CD4-positive, alpha-beta T cell treated with Interleukin-4 for 4 hours (primary cell): ENCODE results near the gene TRAPPC2L.
A peak's percentile ranks its signal among the peaks of the same experiment; 100 is the strongest.

Source experiments
- DNase-seq: peaks from one replicate; pipeline ENCODE4 v3.0.0-alpha.2; 2020

TRAPPC2L gene, protein sequence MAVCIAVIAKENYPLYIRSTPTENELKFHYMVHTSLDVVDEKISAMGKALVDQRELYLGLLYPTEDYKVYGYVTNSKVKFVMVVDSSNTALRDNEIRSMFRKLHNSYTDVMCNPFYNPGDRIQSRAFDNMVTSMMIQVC

DNA sequence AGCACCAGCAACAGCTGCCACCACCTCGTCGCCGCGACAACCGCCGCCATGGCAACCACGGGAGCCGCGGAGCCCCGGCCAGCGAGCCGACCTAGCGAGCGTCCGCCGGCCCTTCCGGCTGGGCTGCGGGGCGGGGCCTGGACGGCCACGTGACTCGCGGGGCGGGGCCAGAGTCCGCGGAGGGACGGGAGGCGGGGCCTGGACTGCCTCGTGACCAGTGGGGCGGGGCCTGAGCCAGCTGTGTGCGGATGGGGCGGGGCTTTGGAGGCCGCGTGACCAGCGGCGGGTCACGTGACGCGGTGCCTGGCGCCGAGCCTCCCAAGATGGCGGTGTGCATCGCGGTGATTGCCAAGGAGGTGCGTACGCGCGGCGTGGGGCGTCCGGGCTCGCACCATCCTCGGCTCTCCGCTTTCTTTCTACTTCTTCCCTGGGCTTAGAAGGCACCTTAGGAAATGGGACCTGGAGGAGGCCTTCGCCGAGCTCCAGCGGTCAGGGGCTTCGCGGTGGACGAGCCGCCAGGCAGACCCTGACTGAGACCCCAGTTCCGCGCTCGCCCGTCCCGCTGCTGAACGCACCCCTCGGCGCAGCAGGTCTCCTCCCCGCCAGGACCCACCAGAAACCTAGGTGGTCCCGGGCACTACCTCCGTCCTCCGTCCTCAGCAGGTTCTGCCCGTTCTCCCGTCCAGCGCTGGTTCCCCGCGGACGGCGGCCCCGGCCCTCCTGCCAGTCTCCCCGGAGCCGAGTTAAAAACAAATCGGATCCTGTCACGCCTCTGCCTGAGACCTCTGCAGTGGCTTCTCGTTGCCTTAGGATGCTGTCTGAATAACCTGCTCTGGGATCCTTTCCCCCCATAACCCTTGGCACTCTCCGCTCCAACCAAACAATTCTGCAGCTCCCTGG is at the start of gene TRAPPC2L, which contains the start of gene GALNS:
TSS of gene TRAPPC2L (plus strand) at position 300 of the 900 bp plus-strand sequence. CDS start at position 324, 24 bp downstream.
TSS of gene GALNS (minus strand) at position 120 of the 900 bp plus-strand sequence. CDS start at position 50, 70 bp downstream.
- peak; percentile 94 for DNase-seq

DNA sequence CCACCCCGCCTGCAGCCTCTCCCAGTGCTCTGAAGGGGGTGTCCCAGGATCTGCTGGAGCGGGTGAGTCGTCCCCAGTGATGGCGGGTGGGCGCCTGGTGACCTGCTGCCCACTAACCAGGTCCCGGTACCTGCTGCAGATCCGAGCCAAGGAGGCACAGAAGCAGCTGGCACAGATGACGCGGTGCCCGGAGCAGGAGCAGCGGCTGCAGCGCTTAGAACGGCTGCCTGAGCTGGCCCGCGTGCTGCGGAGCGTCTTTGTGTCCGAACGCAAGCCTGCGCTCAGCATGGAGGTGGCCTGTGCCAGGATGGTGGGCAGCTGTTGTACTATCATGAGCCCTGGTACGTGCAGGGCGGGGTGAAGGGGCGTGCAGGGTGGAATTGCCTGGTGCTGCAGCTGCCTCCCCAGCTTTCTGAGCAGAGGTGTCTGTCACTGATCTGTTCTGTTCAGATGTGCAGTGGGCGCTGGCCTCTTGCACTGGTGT is 49.7 kb upstream of the TRAPPC2L start:
- DNase-seq = no peak

DNA sequence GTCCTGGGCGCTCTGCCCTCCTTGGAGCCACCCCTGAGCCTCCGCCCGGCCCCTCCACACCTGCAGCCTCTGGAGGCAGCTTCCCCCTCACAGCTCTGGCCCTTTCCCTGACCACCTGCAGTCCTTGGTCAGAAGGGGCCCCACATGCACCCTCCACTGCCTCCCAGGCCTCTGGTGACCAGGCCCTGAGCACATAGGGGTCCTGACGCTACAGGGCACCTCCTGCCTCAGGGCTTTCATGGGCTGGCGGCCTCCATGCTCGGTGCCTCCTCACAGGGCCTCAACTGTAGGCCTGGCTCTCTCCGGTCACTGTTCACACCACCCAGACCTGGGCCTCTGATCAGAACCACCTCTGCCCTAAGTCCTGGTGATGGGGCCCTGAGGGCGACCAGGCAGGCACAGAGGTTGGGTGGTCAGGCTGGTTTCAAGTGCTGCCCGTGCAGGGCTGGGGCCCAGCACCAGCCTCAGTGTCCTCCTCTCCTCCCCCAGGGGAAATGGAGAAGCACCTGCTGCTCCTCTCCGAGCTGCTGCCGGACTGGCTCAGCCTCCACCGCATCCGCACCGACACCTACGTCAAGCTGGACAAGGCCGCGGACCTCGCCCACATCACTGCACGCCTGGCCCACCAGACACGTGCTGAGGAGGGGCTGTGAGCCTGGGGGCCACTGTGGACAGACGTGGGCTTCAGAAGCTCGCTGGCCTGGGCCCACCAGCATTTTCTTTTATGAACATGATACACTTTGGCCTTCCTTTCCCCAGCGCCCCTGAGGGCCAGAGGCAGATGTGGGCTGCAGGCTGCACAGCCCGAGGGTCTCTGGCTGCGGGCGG is 49.1 kb upstream of the TRAPPC2L start:
- DNase-seq = no peak

GRCh38 chr16:88809068-88809675 is 47.8 kb upstream of the TRAPPC2L start:
- no peak for DNase-seq

DNA sequence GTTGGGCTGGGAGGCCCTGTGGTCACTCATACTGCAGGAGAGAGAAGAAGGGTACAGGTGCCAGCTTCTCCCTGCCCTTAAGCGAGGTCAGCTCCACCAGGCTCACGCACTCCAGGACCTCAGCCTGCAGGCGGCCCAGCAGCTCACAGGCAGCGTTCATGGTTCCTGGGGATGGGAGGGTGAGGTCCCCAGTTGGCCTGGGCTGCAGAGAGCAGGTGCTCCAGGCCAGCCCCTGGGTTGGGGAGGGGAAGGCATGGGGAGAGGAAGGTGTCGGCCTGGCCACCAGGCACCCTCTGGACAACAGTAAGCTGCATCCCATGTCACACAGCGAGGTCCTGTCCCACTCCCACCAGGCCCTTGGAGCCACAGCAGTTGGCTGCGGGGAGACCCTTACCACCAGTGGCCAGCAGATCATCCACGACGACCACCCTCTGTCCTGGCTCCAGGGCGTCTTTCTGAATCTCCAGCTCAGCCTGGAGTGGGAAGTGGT is 47.2 kb upstream of the TRAPPC2L start:
- no peak for DNase-seq

- DNase-seq = no peak
Measured at GRCh38 chr16:88810166-88810911, 46.6 kb upstream of the TRAPPC2L start.

DNA sequence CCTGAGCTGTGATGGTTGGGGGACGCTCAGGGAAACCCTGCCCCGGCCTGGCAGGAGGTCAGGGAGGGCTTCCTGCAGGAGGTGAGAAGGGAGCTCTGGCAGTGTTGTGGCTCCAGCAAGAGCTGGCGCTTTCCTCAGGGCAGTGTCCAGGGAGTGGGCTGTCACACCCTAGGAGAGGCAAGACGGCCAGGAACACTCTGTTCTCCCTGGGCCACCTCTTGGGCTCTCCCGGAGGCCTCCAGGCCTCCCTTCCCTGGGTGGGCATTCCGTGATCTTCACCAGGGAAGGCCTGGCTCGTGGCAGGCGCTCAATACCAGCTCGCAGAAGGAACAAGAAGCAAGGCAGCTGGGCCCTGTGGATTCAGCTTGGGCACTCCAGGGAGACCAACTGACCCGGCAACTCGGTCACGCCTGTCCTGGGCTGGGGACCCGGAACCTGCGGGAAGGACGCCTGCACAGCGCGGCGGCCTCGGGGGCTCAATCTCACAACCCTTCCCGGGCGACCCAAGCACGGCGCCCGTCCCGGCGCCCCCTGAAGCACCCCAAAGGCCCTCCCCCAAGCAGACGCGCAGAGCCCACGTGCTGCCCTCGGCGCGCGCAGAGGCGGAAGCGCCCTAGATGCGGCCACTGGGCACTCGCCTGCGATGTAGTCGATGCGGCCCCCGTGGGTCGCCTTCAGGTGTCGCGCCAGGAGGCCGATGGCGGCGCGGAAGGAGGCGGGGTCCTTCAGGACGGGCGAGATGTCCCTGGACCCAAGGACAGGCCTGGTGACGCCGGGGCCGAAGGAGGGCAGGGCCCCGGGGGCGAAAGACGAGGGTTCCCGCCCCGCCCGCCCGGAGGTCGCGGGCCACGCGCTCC is 45.8 kb upstream of the TRAPPC2L start:
- peak; percentile 58 for DNase-seq

- peak; percentile 92 for DNase-seq
Measured at GRCh38 chr16:88811769-88812512, 45.0 kb upstream of the TRAPPC2L start, which contains the start of gene APRT. APRT (minus strand) TSS chr16:88811928; CDS start chr16:88811899, 29 bp downstream.

DNA sequence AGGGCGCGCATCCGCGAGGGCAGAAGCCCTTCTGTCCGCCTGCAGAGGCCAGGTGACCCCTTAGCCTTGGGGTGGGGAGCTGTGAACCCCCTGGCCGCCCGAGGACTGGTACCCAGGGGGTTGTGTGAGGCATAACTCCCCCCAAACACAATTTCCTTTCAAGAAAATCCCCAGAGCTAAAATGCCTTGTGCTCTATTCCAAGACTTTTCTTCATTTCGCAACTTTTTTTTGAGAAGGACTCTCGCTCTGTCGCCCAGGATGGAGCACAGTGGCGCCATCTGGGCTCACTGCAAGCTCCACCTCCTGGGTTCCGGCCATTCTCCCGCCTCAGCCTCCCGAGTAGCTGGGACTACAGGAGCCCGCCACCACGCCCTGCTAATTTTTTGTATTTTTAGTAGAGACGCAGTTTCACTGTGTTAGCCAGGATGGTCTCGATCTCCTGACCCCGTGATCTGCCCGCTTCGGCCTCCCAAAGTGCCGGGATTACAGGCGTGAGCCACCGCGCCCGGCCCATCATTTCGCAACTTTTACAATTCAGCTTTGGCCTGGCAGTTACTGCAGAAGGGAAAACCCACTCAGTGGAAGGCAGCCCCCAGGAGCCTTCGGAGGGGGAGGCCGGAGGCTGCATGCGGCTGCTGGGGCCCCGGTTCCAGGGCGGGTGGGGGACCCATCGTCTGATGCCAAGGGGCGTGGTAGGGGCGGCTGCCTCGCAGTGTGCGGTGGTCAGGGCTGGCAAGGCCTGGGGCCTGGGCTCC is 44.2 kb upstream of the TRAPPC2L start:
- no peak for DNase-seq

DNA sequence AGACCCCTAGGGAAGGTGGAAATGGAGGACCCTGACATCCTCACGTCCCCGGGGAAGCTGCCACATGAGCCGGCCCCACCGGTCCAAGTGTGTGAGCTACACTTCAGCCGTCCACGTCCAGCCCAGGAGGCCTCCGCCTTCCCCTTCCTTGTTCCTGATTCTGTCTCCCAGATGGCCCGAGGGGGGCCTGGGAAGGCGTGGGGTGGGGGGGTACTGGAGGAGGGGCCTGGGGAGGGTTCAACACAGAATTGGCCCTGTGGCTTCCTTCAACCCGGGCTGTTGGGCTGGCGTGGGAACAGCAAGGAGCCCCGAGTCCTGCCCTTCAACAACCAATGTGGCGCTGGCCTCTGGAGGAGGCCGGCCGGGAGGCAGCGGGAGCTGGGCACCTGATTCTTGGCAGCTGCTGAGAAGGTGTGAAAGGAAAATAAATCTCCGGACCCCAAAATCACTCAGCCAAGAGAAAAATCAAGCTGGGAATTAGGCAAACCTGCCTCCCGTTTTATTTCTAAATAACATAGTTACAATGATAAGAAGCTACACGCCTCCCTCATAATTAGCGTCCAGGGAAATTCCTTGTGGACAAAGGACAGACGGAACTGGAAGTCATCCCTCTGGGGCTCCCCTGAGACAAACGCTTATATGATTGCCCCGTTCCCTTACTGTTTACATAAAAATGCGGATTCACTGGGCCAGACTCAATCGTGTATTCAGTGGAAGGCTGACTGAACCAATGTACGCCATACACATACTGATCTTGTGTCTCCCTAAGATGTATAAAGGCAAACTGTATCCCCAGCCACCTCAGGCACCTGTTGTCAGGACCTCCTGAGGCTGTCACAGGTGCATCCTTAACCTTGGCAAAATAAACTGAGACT is 43.4 kb upstream of the TRAPPC2L start:
- DNase-seq = no peak

DNA sequence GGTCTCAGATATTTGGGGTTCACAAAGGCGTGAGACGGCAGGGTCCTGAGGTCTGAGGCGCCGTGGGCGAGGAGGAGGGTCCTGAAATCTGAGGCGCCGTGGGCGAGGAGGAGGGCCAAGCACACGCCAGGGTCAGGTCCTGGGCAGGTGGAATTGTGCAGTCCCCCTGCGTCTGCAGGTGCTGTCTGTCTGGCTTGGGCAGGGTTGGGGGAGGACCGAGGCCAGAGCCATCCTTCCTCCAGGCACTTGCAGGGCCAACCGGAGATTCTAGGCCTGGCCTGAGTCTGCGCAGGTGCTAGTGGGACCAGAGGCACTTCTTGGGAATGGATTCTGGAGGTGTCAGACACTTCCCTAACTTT is 42.8 kb upstream of the TRAPPC2L start:
- DNase-seq = no peak

DNA sequence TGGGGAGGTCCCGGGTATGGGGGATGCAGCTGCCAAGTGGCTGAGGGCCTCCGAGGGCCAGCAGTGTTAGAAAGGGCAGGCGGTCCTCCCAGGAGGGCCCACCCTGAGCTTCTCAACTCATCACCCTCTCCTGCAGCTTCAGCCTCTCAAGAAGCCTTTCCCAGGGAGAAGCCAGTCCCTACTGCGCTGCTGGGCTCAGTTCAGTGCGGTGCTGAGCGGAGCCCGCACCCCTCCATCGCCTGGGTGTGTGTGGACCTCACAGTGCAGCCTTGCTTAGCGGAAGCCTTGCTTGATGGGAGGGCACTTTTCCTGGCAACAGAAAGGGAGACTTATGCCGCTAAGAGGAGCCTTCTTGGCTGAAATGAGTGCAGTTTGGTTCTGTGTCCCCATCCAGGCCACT is 41.7 kb upstream of the TRAPPC2L start:
- DNase-seq = no peak

DNA sequence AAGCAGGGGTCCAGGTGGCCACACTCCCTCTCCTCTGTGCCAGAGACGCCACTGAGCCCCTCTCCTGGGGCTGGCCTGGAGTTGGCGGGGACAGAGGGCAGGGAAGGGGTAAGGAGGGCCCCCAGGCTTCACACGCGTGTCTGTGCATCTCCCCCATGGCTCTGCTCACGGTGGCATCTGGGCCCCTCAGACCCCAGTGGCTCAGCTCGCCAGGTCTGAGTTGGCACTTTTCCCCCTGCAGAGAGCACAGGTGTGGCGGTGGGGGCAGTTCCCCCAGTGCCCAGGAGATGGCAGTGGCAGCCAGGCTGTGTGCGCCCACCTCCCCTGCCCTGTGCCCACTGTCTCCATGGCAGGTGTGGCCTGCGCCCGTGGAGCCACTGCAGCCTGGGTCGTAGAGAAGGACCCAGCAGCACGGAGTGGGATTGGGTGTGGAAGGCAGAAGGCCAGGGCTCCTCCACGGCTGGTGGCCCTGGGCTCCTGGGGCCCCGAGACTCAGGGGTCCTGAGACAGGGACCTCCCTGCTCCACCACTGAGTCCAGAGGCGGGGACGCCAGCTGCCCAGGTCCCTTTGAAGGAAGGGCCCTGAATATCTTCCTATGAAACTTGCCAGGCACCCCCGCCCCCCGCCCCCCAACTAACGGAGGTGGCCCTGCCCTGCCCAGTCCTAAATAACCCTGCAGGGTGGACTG is 40.9 kb upstream of the TRAPPC2L start:
- peak; percentile 39 for DNase-seq

- DNase-seq = no peak
Measured at GRCh38 chr16:88816736-88817535, 40.0 kb upstream of the TRAPPC2L start.

- no peak for DNase-seq
Measured at GRCh38 chr16:88817785-88818574, 38.9 kb upstream of the TRAPPC2L start.

DNA sequence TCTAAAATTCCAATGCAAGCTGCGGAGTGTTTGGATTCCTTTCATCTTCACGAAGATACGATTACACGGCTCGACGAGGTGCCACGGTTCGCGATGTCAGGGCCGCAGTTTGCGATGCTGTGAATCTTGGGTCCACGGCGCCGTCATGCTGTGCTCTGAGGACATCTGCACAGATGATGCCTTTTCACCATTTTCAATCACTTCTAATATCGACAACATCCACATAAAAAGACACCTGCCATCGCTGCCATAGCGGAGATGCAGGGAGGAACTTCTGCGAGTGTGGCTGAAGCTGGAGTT is 38.4 kb upstream of the TRAPPC2L start:
- DNase-seq = no peak
